HepG2 (cell line): ENCODE data around the gene C19orf38. TPM values are rescaled to one million over a fixed set of nuclear protein-coding genes. Genes with fewer than 3 reads are reported as not detected.

Experiments
- ATAC-seq: fragments of 200-7000 bp; cut with Tn5 transposase; 3 replicates; pipeline ENCODE4 v1.9.1; 2020; ENCODE audit warnings: mild to moderate bottlenecking, moderate library complexity
- BruUV-seq: library from RNA; stranded (reverse); fragments of 400-500 nt; replicated peaks from 2 replicates; lab custom pipeline; 2021; lab: Mats Ljungman, UMichigan
- CTCF ChIA-PET: fragments of 300-600 bp; formaldehyde crosslinking; extraction: SDS; loops from one replicate; lab custom pipeline; 2021; ENCODE audit warnings: low total read pairs, inconsistent platforms, low intra/inter-chr PET ratio; lab: Yijun Ruan, JAX
- POLR2A ChIA-PET: fragments of 350-600 bp; sonication (Branson Sonifier 250); formaldehyde crosslinking; loops from one replicate; lab custom pipeline; 2020; ENCODE audit warnings: antibody characterized with exemption, inconsistent platforms; lab: Yijun Ruan, JAX
- DNase-seq: peaks from one replicate; pipeline ENCODE4 v3.0.0-alpha.2; 2015; ENCODE audit warnings: low spot score
- FAIRE-seq: peaks from 3 replicates; lab custom pipeline; 2011; peaks lifted over from hg19 to GRCh38; lab: Jason Lieb, UNC
- H2AFZ ChIP-seq: one replicate; pipeline ENCODE4 v1.6.1; 2011; ENCODE audit warnings: low read length, inconsistent platforms
- H3K27ac ChIP-seq: fragments of 300-600 bp; 3 replicates; pipeline ENCODE4 v1.8.0; 2011; ENCODE audit warnings: mixed run types, mild to moderate bottlenecking, mixed read lengths, low read length, inconsistent platforms; ENCODE audit not compliant: insufficient read depth; ENCODE audit errors: extremely low read length
- H3K27me3 ChIP-seq, 2 experiments: fragments of 200-600 bp in 1 of 2; 2 replicates in 1 of 2; 3 replicates in 1 of 2; pipeline versions ENCODE4 v1.6.0 to v1.8.0; 2011; ENCODE audit warnings: low read length in 2 of 2, mild to moderate bottlenecking in 2 of 2, moderate library complexity in 2 of 2, inconsistent platforms in 1 of 2; ENCODE audit not compliant: insufficient read depth in 2 of 2, control insufficient read depth in 1 of 2
- H3K36me3 ChIP-seq, 2 experiments: fragments of 200-600 bp in 1 of 2; replicated peaks in 1 of 2; 2 replicates in 1 of 2; 3 replicates in 1 of 2; pipeline versions ENCODE4 v1.5.1 to v1.8.0; 2011; ENCODE audit warnings: low read length in 2 of 2, inconsistent platforms in 1 of 2; ENCODE audit not compliant: insufficient read depth in 2 of 2, control insufficient read depth in 1 of 2
- H3K4me1 ChIP-seq: 2 replicates; pipeline ENCODE4 v1.5.1; 2012; ENCODE audit warnings: low read length, inconsistent platforms; ENCODE audit not compliant: insufficient read depth
- H3K4me2 ChIP-seq: 2 replicates; pipeline ENCODE4 v1.6.0; 2011; ENCODE audit warnings: low read depth, low read length, inconsistent platforms
- H3K4me3 ChIP-seq, 3 experiments: fragments of 200-600 bp in 1 of 3; sonication (generic), shearing (Covaris generic) in 1 of 3; replicated peaks in 1 of 3; 2 replicates each; pipeline ENCODE4 v1.5.1; 2011 to 2016; ENCODE audit warnings: low read length in 3 of 3, inconsistent platforms in 2 of 3, low read depth in 2 of 3, mild to moderate bottlenecking in 2 of 3, control low read depth in 1 of 3, mixed read lengths in 1 of 3; ENCODE audit not compliant: insufficient read depth in 1 of 3
- H3K79me2 ChIP-seq: one replicate; pipeline ENCODE4 v1.6.1; 2011; ENCODE audit warnings: low read length, inconsistent platforms; ENCODE audit not compliant: insufficient read depth
- H3K9ac ChIP-seq: 2 replicates; pipeline ENCODE4 v1.6.0; 2011; ENCODE audit warnings: mild to moderate bottlenecking, low read depth, low read length, inconsistent platforms; ENCODE audit not compliant: insufficient read depth
- H3K9me3 ChIP-seq: 2 replicates; pipeline ENCODE4 v1.5.1; 2012; ENCODE audit warnings: mild to moderate bottlenecking, low read length
- H4K20me1 ChIP-seq: 2 replicates; pipeline ENCODE4 v1.6.0; 2011; ENCODE audit warnings: inconsistent platforms, mild to moderate bottlenecking, low read length, moderate library complexity; ENCODE audit not compliant: insufficient read depth
- DMAP1 ChIP-seq: IDR thresholded peaks from 2 replicates; pipeline ENCODE4 v1.6.1; 2016
- NFYB ChIP-seq: sonication (generic); formaldehyde crosslinking; IDR thresholded peaks from 2 replicates; pipeline ENCODE4 v1.4.0; 2020; ENCODE audit warnings: missing genetic modification reagents
- PHF8 ChIP-seq: sonication (generic); formaldehyde crosslinking; IDR thresholded peaks from 2 replicates; pipeline ENCODE4 v1.5.0; 2020; ENCODE audit warnings: missing genetic modification reagents
- WGBS: methylation state at CpG from one replicate; pipeline ENCODE4 v1.1.6; 2017; ENCODE audit warnings: low lambda C conversion rate; 5-methylcytosine and 5-hydroxymethylcytosine counted together
- in situ Hi-C: cut with HindIII; loops from 2 replicates; pipeline ENCODE4 v1.10.0; 2017; ENCODE audit warnings: low pct_unique_long_range_greater_than_20kb; ENCODE audit not compliant: extremely low pct_ligation_motif_present
- intact Hi-C: fragments of 100-400 bp; cut with micrococcal nuclease; formaldehyde crosslinking; loops from one replicate; pipeline ENCODE4 v1.10.0; 2022; ENCODE audit not compliant: unreplicated experiment
- polyA plus RNA-seq, 8 experiments: library from polyadenylated mRNA; depleted of rRNA in 3 of 8; stranded (reverse) in 7 of 8; unstranded in 1 of 8; fragments of >200 nt; fragmentation: Illumina TruSeq in 4 of 8; extraction: Trizol in 4 of 8; gene quantifications; 2 replicates each; pipeline versions ENCODE4 v1.2.1 to v1.2.3, GENCODE V29; 2011 to 2016; ENCODE audit warnings: low read depth in 4 of 8, missing spikeins in 1 of 8, mixed read lengths in 1 of 8; ENCODE audit not compliant: insufficient read depth in 1 of 8
- total RNA-seq, 5 experiments: library from RNA; depleted of rRNA; stranded (reverse); fragments of >200 nt; fragmentation: Illumina TruSeq; extraction: Trizol; gene quantifications; 2 replicates each; pipeline ENCODE4 v1.2.3, GENCODE V29; 2016; ENCODE audit warnings: low read depth in 1 of 5
- TF ChIP-seq, protein P1 (sequence below): sonication (generic); formaldehyde crosslinking; IDR thresholded peaks from 2 replicates; pipeline ENCODE4 v1.8.1; 2022; ENCODE audit warnings: mild to moderate bottlenecking, missing genetic modification reagents

The C19orf38 gene
- total and polyA plus RNA-seq, 2 of the 13 experiments (the other 11 are each of a cell fraction or from before 2014, with no cell fraction given), result 0.11 TPM; not detected in 1

DNA sequence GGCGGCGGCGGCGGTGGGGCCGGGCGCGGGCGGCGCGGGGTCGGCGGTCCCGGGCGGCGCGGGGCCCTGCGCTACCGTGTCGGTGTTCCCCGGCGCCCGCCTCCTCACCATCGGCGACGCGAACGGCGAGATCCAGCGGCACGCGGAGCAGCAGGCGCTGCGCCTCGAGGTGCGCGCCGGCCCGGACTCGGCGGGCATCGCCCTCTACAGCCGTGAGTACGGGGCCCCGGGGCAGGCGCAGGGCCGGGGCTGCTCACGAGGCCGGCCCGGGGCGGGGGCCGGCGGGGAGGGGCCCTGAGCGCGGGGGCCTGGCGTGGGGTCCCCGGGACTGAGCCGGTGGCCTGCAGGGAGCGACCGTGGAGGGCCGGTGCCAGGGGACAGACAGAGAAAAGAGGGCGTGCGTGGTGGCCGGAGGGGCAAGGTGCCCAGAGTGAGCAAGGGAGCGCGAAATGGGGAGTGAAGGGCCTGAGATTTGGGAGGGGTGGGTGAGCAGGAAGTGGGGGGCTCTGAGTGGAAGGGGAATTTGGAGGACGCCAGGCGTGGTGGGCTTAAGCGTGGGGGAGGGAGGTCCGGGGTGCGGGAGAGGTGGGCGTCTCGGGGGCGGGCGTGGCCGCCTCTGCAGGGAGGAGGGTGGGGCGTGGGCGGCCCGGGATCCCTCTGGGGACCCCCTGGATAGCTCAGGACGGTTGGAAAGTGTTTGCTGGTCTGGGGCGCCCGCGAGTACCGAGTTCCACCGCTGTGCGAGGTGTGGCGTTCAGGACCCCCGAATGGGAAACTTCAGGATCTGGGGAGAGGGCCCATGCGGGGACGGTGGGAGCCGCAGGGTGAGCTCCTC is 23.7 kb downstream of the C19orf38 start (continued):
- TF ChIP-seq, protein P1, sequence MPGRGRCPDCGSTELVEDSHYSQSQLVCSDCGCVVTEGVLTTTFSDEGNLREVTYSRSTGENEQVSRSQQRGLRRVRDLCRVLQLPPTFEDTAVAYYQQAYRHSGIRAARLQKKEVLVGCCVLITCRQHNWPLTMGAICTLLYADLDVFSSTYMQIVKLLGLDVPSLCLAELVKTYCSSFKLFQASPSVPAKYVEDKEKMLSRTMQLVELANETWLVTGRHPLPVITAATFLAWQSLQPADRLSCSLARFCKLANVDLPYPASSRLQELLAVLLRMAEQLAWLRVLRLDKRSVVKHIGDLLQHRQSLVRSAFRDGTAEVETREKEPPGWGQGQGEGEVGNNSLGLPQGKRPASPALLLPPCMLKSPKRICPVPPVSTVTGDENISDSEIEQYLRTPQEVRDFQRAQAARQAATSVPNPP (CRISPR knock-in tag), result no peak

DNA sequence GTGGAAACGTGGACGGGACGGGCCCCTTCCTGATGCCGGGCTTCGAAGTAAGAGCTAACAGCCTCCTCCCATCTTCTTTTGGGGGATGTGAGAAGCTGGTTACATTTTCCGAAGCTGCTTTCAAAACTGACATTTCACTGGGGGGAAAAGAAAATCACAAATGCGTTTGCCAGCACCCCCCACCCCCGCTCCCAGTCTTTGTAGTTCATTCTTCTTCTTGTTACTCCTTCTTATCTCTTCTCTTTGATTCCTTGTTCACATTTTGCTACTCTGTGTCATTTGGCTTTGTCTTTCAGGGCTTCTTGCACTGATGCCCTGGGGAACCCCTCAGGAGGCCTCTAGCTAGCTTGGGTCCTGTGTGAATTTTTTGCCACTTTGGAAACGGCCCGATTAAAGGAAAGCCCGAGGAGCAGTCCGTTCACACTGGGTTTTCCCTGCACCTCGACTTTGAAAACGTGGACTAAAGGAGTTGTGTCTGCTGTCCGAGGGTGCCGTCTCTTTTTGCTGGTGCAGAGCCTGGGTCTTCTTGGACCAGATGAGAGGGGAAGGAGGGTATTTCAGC is 24.4 kb downstream of the C19orf38 start:
- H3K36me3 ChIP-seq, result peaks cover 0 to 2% of the 10 kb centered on the region in 2 experiments; a peak in 1 of 5 replicates
- H3K4me2 ChIP-seq, result peak overlapping the region; percentile 87
- peaks cover 62% of the 10 kb centered on the region for H3K4me1 ChIP-seq
- peak overlapping the region; percentile 82 for H3K9ac ChIP-seq
- in situ Hi-C loops (no loop called here), intact Hi-C loops (loop anchor here (10.0 kb wide), 1 partner anchor 52 kb away; the partner anchor contains the start of genes TIMM29 and YIPF2)
- no peaks in the 10 kb centered on the region for H4K20me1 ChIP-seq
- FAIRE-seq, result no peak
- H3K4me3 ChIP-seq, result peak overlapping the region; percentile 85 to 96 (median 87)
- H3K9me3 ChIP-seq, result no peaks in the 10 kb centered on the region
- no peaks in the 10 kb centered on the region for H3K27me3 ChIP-seq
- ChIA-PET CTCF (no interaction called here), POLR2A (interaction anchor here (0.7 to 2.4 kb wide), 3 partner anchors 9 to 37 kb away, joined by 5 to 7 read pairs (median 5); partner anchors contain the start of gene TMED1)
- TSS peak; percentile 67 for BruUV-seq
- peak overlapping the region; percentile 60 for H3K27ac ChIP-seq
- 5% methylated on average over 15 of the region's 16 CpGs for WGBS
- no peak for ATAC-seq
- DNase-seq, result no peak
- TF ChIP-seq PHF8 (CRISPR knock-in tag) (peak; percentile 22; the same call in 1 of the 2 replicates), DMAP1 (CRISPR knock-in tag) (peak; percentile 51; the same call in 1 of the 2 replicates), NFYB (CRISPR knock-in tag) (no peak)
- TF ChIP-seq, all 625 proteins: peak for 2
- H2AFZ ChIP-seq, result no peak overlapping the region
- peaks cover 45% of the 10 kb centered on the region for H3K79me2 ChIP-seq
